ENCODE results near the gene SLC5A2.

- TF ChIP-seq ZNF792 (tag by site-specific recombination; IDR thresholded peaks at IDR 0.05): no peak
- TF ChIP-seq ZNF776 (tag by site-specific recombination; IDR thresholded peaks at IDR 0.05; ENCODE audit: borderline replicate concordance): no peak
- TF ChIP-seq CTCF (tag by site-specific recombination; IDR thresholded peaks at IDR 0.05): no peak
- no peak for TF ChIP-seq ZNF513 (tag by site-specific recombination; IDR thresholded peaks at IDR 0.05)
- TF ChIP-seq ZNF394 (tag by site-specific recombination; IDR thresholded peaks at IDR 0.05; ENCODE audit: borderline replicate concordance): no peak
- no peak for TF ChIP-seq REST (tag by site-specific recombination; IDR thresholded peaks at IDR 0.05)
- TF ChIP-seq ZSCAN5A (tag by site-specific recombination; IDR thresholded peaks at IDR 0.05): no peak
- no peak for TF ChIP-seq ZIC2 (tag by site-specific recombination; IDR thresholded peaks at IDR 0.05)
- no peak for TF ChIP-seq GLIS1 (tag by site-specific recombination; IDR thresholded peaks at IDR 0.05)
- no peak for TF ChIP-seq ZNF777 (tag by site-specific recombination; IDR thresholded peaks at IDR 0.05; ENCODE audit: borderline replicate concordance)
- TF ChIP-seq YY1 (tag by site-specific recombination; IDR thresholded peaks at IDR 0.05): no peak
- no peak for TF ChIP-seq HOXA7 (CRISPR knock-in tag; IDR thresholded peaks at IDR 0.05; ENCODE audit: borderline replicate concordance)
- TF ChIP-seq ZNF280C (tag by site-specific recombination; IDR thresholded peaks at IDR 0.05): no peak
These were observed 19.0 kb downstream of the SLC5A2 start for GRCh38 chr16:31501966-31502348.
